Liver (tissue), 9 donors: ENCODE results near the gene SOHLH1. TPM values are rescaled to one million over a fixed set of nuclear protein-coding genes. Genes with fewer than 3 reads are reported as not detected.

Experiments
- DNase-seq: peaks from one replicate; pipeline ENCODE4 v3.0.0-alpha.2; 2017; ENCODE audit warnings: low spot score
- H3K27ac ChIP-seq, 2 donors: one replicate each; pipeline ENCODE4 v1.7.0; 2013; ENCODE audit warnings: inconsistent platforms in 2 of 2, low read length in 2 of 2, control low read depth in 1 of 2, low read depth in 1 of 2, mild to moderate bottlenecking in 1 of 2
- H3K27me3 ChIP-seq, 4 donors: one replicate each; pipeline versions ENCODE4 v1.6.1 to v1.7.0; 2013; ENCODE audit warnings: low read length in 3 of 4, inconsistent platforms in 1 of 4, mild to moderate bottlenecking in 1 of 4, moderate library complexity in 1 of 4; ENCODE audit not compliant: control insufficient read depth in 4 of 4, insufficient read depth in 4 of 4
- H3K36me3 ChIP-seq, 4 donors: one replicate each; pipeline versions ENCODE4 v1.6.1 to v1.7.0; 2013; ENCODE audit warnings: low read length in 3 of 4, mild to moderate bottlenecking in 3 of 4, low read depth in 1 of 4, moderate library complexity in 1 of 4; ENCODE audit not compliant: control insufficient read depth in 4 of 4, insufficient read depth in 3 of 4
- H3K4me1 ChIP-seq, 4 donors: one replicate each; pipeline versions ENCODE4 v1.6.1 to v1.7.0; 2013; ENCODE audit warnings: low read length in 3 of 4, mild to moderate bottlenecking in 3 of 4, moderate library complexity in 1 of 4; ENCODE audit not compliant: control insufficient read depth in 4 of 4, insufficient read depth in 4 of 4
- H3K4me3 ChIP-seq, 3 donors: one replicate each; pipeline versions ENCODE4 v1.6.1 to v1.7.0; 2013; ENCODE audit warnings: low read length in 3 of 3, control low read depth in 1 of 3, low read depth in 1 of 3, mild to moderate bottlenecking in 1 of 3
- H3K9ac ChIP-seq, 2 donors: one replicate each; pipeline ENCODE4 v1.7.0; 2013; ENCODE audit warnings: low read length in 2 of 2, mild to moderate bottlenecking in 2 of 2, moderate library complexity in 2 of 2, control low read depth in 1 of 2, low read depth in 1 of 2
- H3K9me3 ChIP-seq, 4 donors: one replicate each; pipeline versions ENCODE4 v1.6.1 to v1.7.0; 2013; ENCODE audit warnings: low read length in 3 of 4; ENCODE audit not compliant: control insufficient read depth in 4 of 4
- ATF3 ChIP-seq: IDR thresholded peaks from 2 replicates; pipeline ENCODE4 v1.6.1; 2016; ENCODE audit warnings: antibody characterized with exemption
- CTCF ChIP-seq: fragments of 150-350 bp; IDR thresholded peaks from 2 replicates; pipeline ENCODE4 v1.5.1; 2017; ENCODE audit warnings: improper control_type of control experiment, low read depth, low read length; ENCODE audit not compliant: missing input control
- EGR1 ChIP-seq, 2 donors: IDR thresholded peaks; 2 replicates each; pipeline ENCODE4 v1.6.1; 2016 to 2018; ENCODE audit warnings: antibody characterized with exemption in 2 of 2, low read depth in 2 of 2
- FOXA1 ChIP-seq: IDR thresholded peaks from 2 replicates; pipeline ENCODE4 v1.6.1; 2016; ENCODE audit warnings: antibody characterized with exemption
- FOXA2 ChIP-seq: IDR thresholded peaks from 2 replicates; pipeline ENCODE4 v1.6.1; 2016; ENCODE audit warnings: antibody characterized with exemption
- GABPA ChIP-seq, 2 donors: IDR thresholded peaks in 1 of 2; conservative IDR thresholded peaks in 1 of 2; 2 replicates each; pipeline ENCODE4 v1.6.1; 2016; ENCODE audit warnings: antibody characterized with exemption in 2 of 2, mild to moderate bottlenecking in 1 of 2, moderate library complexity in 1 of 2
- HNF4A ChIP-seq, 2 donors: conservative IDR thresholded peaks; 2 replicates each; pipeline ENCODE4 v1.6.1; 2016; ENCODE audit warnings: antibody characterized with exemption in 2 of 2, mild to moderate bottlenecking in 2 of 2
- HNF4G ChIP-seq: IDR thresholded peaks from 2 replicates; pipeline ENCODE4 v1.6.1; 2016; ENCODE audit warnings: antibody characterized with exemption
- JUND ChIP-seq, 2 donors: IDR thresholded peaks; 2 replicates each; pipeline ENCODE4 v1.6.1; 2016; ENCODE audit warnings: antibody characterized with exemption in 2 of 2
- MAX ChIP-seq: IDR thresholded peaks from 2 replicates; pipeline ENCODE4 v1.6.1; 2016; ENCODE audit warnings: antibody characterized with exemption
- NR2F2 ChIP-seq: IDR thresholded peaks from 2 replicates; pipeline ENCODE4 v1.6.1; 2016; ENCODE audit warnings: antibody characterized with exemption
- RAD21 ChIP-seq, 2 donors: IDR thresholded peaks; 2 replicates each; pipeline ENCODE4 v1.6.1; 2016; ENCODE audit warnings: antibody characterized with exemption in 2 of 2, mild to moderate bottlenecking in 2 of 2
- REST ChIP-seq: IDR thresholded peaks from 2 replicates; pipeline ENCODE4 v1.6.1; 2016; ENCODE audit warnings: antibody characterized with exemption, mild to moderate bottlenecking
- RXRA ChIP-seq, 2 donors: IDR thresholded peaks; 2 replicates each; pipeline ENCODE4 v1.6.1; 2017 to 2018; ENCODE audit warnings: antibody characterized with exemption in 2 of 2, mild to moderate bottlenecking in 1 of 2
- SP1 ChIP-seq: IDR thresholded peaks from 2 replicates; pipeline ENCODE4 v1.6.1; 2018; ENCODE audit warnings: antibody characterized with exemption, mild to moderate bottlenecking
- TAF1 ChIP-seq: conservative IDR thresholded peaks from 2 replicates; pipeline ENCODE4 v1.6.1; 2016; ENCODE audit warnings: antibody characterized with exemption, mild to moderate bottlenecking
- YY1 ChIP-seq: IDR thresholded peaks from 2 replicates; pipeline ENCODE4 v1.6.1; 2016; ENCODE audit warnings: antibody characterized with exemption, mild to moderate bottlenecking
- ZBTB33 ChIP-seq: IDR thresholded peaks from 2 replicates; pipeline ENCODE4 v1.6.1; 2016; ENCODE audit warnings: antibody characterized with exemption
- WGBS: extraction: QIAGEN DNeasy Blood & Tissue Kit; methylation state at CpG from one replicate; pipeline ENCODE4 v1.1.7; 2013; 5-methylcytosine and 5-hydroxymethylcytosine counted together
- polyA plus RNA-seq, 2 donors: library from polyadenylated mRNA; stranded (reverse) in 1 of 2; unstranded in 1 of 2; fragments of 200-250 nt in 1 of 2; fragments of >200 nt in 1 of 2; fragmentation: Nextera tagmentation in 1 of 2; extraction: Ambion mirVana in 1 of 2; gene quantifications; one replicate each; pipeline versions ENCODE4 v1.2.1 to v1.2.3, GENCODE V29; 2013 to 2015
- total RNA-seq, 2 donors: library from RNA; depleted of rRNA; stranded (reverse); fragments of >200 nt; gene quantifications; one replicate each; pipeline ENCODE4 v1.2.3, GENCODE V29; 2014
- donor health status: healthy.
- donor health status: healthy.
- donor health status: healthy.
- donor health status: healthy.
- donor health status: healthy.

Gene SOHLH1
- total and polyA plus RNA-seq, 4 donors, result not detected

GRCh38 chr9:135680056-135680455 is 19.2 kb downstream of the SOHLH1 start:
- Histone ChIP-seq H3K4me3 (no peak overlapping the region), H3K27me3 (no peaks in the 10 kb centered on the region), H3K27ac (no peak overlapping the region), H3K4me1 (no peaks in the 10 kb centered on the region), H3K9ac (no peak overlapping the region), H3K36me3 (no peaks in the 10 kb centered on the region), H3K9me3 (no peaks in the 10 kb centered on the region)
- TF ChIP-seq MAX (no peak), NR2F2 (no peak), RAD21 (IDR thresholded peaks at IDR 0.05) (no peak), GABPA (IDR thresholded peaks at IDR 0.05 in 1 of 2, conservative IDR thresholded peaks at IDR 0.05 in 1 of 2) (no peak), RXRA (IDR thresholded peaks at IDR 0.05) (no peak), HNF4A (conservative IDR thresholded peaks at IDR 0.05) (no peak), YY1 (no peak), TAF1 (no peak), ATF3 (no peak)
- 74% methylated on average over 16 of the region's 16 CpGs for WGBS
- no peak for DNase-seq

GRCh38 chr9:135678236-135679017 is 20.9 kb downstream of the SOHLH1 start:
- no peak for DNase-seq
- Histone ChIP-seq H3K4me1 (no peaks in the 10 kb centered on the region), H3K36me3 (no peaks in the 10 kb centered on the region), H3K9ac (no peak overlapping the region), H3K27me3 (no peaks in the 10 kb centered on the region), H3K4me3 (no peak overlapping the region), H3K9me3 (no peaks in the 10 kb centered on the region), H3K27ac (no peak overlapping the region)
- 89% methylated on average over 20 of the region's 20 CpGs for WGBS
- no peak for TF ChIP-seq HNF4A (conservative IDR thresholded peaks at IDR 0.05)
- no peak for TF ChIP-seq TAF1
- no peak for TF ChIP-seq CTCF
- TF ChIP-seq JUND (IDR thresholded peaks at IDR 0.05), result no peak
- no peak for TF ChIP-seq HNF4G
- TF ChIP-seq RXRA (IDR thresholded peaks at IDR 0.05), result no peak
- TF ChIP-seq FOXA2, result no peak
- no peak for TF ChIP-seq EGR1 (IDR thresholded peaks at IDR 0.05; ENCODE audit: low read depth in 2 of 2)
- no peak for TF ChIP-seq MAX
- no peak for TF ChIP-seq REST
- no peak for TF ChIP-seq NR2F2
- TF ChIP-seq YY1, result no peak
- no peak for TF ChIP-seq ZBTB33
- TF ChIP-seq FOXA1, result no peak
- TF ChIP-seq GABPA (IDR thresholded peaks at IDR 0.05 in 1 of 2, conservative IDR thresholded peaks at IDR 0.05 in 1 of 2), result no peak
- no peak for TF ChIP-seq SP1
